Fibroblast of the aortic adventitia (primary cell): ENCODE results near the gene MYO1C. TPM values are rescaled to one million over a fixed set of nuclear protein-coding genes. Genes with fewer than 3 reads are reported as not detected.

Experiments
- DNase-seq: peaks from one replicate; pipeline ENCODE4 v3.0.0-alpha.2; 2010; ENCODE audit warnings: low read depth
- H3K4me3 ChIP-seq: 2 replicates; pipeline ENCODE4 v1.5.1; 2011; ENCODE audit warnings: low read depth, mild to moderate bottlenecking, control low read depth, low read length, moderate library complexity
- CTCF ChIP-seq: IDR thresholded peaks from 2 replicates; pipeline ENCODE4 v1.5.1; 2011; ENCODE audit warnings: mild to moderate bottlenecking, low read length, control low read depth, inconsistent platforms; ENCODE audit not compliant: insufficient read depth
- total RNA-seq: library from RNA; depleted of rRNA; stranded (reverse); fragments of >200 nt; gene quantifications from 2 replicates; pipeline ENCODE4 v1.2.3, GENCODE V29; 2012; ENCODE audit warnings: low replicate concordance

MYO1C gene
- total RNA-seq, 1 donor = 139 TPM

GRCh38 chr17:1495265-1495989, 2.9 kb upstream of the MYO1C start:
- DNase-seq = peak; percentile 24
- no peak for TF ChIP-seq CTCF
- no peak overlapping the region for H3K4me3 ChIP-seq

GRCh38 chr17:1494736-1495253, 2.3 kb upstream of the MYO1C start:
- no peak for DNase-seq
- H3K4me3 ChIP-seq = no peak overlapping the region
- TF ChIP-seq CTCF = no peak

GRCh38 chr17:1494203-1494602, 1.7 kb upstream of the MYO1C start:
- DNase-seq = no peak
- TF ChIP-seq CTCF = no peak
- H3K4me3 ChIP-seq = no peak overlapping the region

GRCh38 chr17:1493291-1493980, 950 bp upstream of the MYO1C start:
- TF ChIP-seq CTCF = no peak
- H3K4me3 ChIP-seq = no peak overlapping the region
- no peak for DNase-seq

- peak overlapping the region; percentile 77 for H3K4me3 ChIP-seq
- DNase-seq = peak; percentile 32
- no peak for TF ChIP-seq CTCF
Measured at GRCh38 chr17:1491443-1492248, 840 bp downstream of the MYO1C start.

- no peak for TF ChIP-seq CTCF
- peak; percentile 26 for DNase-seq
- H3K4me3 ChIP-seq = peak overlapping the region; percentile 77
Measured at GRCh38 chr17:1490643-1491442, 1.6 kb downstream of the MYO1C start.
